22Rv1 (cell line): ENCODE data around the gene SPRN.

Experiments
- ZFX ChIP-seq: fragments of 450-650 bp; IDR thresholded peaks from 2 replicates; pipeline ENCODE4 v1.6.1; 2017; ENCODE audit warnings: antibody characterized with exemption, borderline replicate concordance
- TF ChIP-seq, protein P1 (sequence below): fragments of 450-650 bp; IDR thresholded peaks from 2 replicates; pipeline ENCODE4 v1.5.1; 2017; ENCODE audit warnings: mild to moderate bottlenecking

DNA sequence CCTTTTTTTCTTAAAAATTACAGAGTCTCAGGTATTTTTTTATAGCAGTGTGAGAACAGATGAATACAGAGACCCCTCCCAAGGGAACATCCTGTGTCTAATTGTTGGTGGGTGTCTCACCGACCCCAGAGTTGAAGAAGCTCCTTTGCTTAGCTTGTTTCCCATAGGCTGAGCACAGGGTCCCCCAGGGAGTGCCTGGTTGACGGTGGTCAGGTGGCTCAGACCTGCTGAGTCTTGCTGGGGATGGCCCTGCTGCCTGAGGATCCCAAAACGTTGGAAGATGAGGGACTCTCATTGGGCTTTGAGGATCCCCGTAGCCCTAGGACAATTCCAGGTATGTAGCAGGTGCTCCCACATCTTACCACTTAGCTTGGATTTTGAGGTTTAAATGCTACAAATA lies 48.8 kb upstream of the SPRN start:
- TF ChIP-seq, protein P1, sequence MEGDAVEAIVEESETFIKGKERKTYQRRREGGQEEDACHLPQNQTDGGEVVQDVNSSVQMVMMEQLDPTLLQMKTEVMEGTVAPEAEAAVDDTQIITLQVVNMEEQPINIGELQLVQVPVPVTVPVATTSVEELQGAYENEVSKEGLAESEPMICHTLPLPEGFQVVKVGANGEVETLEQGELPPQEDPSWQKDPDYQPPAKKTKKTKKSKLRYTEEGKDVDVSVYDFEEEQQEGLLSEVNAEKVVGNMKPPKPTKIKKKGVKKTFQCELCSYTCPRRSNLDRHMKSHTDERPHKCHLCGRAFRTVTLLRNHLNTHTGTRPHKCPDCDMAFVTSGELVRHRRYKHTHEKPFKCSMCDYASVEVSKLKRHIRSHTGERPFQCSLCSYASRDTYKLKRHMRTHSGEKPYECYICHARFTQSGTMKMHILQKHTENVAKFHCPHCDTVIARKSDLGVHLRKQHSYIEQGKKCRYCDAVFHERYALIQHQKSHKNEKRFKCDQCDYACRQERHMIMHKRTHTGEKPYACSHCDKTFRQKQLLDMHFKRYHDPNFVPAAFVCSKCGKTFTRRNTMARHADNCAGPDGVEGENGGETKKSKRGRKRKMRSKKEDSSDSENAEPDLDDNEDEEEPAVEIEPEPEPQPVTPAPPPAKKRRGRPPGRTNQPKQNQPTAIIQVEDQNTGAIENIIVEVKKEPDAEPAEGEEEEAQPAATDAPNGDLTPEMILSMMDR: no peak
- TF ChIP-seq ZFX: no peak
